ENCODE measurements around the gene PKDCC.
A peak's percentile ranks its signal among the peaks of the same experiment; 100 is the strongest.

The PKDCC gene

DNA sequence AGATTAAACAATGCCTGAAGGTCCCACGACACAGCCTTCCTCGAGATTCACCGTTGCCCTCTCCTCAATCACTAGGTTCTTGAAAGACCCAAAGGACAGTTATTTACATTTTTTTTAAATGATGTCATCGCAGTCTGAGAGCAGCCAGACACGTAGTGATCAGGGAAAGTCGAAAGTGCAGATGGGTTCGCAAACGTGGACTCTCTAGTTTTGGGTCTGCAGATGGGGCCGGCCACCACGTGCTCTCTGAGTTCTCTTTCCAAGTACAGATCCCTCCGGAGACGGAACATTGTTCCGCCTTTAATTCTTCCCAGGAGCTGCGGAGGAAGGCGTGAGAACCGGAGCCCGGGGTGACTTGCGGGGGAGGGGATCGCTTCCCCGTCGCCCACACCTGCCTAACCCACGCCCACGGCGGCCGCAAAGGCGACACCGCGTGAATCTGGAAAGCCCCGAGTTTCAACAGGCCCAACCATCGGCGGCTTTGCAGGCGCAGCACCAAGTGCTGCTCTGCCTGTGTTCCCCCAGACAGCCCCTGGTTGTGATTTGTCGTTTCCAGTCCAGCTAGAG is 54.3 kb downstream of the PKDCC start:
- H3K4me3 ChIP-seq (ENCODE audit: control insufficient read depth, low read depth, low read length) = peak overlapping the region; percentile 9

DNA sequence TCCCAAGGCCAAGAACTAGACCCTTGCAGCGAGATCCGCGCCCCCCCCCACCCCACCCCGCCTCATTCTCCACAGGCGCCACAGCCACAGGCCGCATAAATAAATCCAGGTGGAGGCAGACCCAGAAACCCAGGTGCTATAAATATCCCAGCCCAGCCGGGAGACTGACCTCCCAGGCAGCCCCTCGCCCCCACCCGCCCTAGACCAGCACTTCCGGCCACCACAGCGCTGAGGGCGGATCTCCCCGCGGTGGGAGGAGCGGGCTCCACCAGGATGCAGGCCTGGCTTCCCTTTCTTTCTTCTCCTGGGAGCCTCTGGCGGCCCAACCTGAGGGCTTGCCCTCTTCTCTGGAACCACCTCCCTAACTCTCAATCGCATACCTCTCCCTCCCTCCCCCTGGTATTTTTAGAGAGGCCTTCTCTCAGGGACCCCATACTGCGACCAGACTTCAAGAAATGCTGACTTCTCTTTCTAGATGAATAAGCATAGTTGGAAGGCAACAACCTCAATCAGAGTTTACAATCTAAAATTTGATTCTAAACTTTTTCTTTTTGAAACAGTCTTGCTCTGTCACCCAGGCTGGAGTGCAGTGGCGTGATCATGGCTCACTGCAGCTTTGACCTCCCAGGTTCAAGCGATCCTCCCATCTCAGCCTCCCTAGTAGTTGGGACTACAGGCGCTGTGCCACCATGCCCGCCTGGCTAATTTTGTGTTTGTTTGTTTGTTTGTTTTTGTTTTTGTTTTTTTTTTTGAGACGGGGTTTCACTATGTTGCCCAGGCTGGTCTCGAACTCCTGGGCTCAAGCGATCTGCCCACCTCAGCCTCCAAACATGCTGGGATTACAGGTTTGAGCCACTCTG is 55.0 kb downstream of the PKDCC start:
- TF ChIP-seq, protein P1, sequence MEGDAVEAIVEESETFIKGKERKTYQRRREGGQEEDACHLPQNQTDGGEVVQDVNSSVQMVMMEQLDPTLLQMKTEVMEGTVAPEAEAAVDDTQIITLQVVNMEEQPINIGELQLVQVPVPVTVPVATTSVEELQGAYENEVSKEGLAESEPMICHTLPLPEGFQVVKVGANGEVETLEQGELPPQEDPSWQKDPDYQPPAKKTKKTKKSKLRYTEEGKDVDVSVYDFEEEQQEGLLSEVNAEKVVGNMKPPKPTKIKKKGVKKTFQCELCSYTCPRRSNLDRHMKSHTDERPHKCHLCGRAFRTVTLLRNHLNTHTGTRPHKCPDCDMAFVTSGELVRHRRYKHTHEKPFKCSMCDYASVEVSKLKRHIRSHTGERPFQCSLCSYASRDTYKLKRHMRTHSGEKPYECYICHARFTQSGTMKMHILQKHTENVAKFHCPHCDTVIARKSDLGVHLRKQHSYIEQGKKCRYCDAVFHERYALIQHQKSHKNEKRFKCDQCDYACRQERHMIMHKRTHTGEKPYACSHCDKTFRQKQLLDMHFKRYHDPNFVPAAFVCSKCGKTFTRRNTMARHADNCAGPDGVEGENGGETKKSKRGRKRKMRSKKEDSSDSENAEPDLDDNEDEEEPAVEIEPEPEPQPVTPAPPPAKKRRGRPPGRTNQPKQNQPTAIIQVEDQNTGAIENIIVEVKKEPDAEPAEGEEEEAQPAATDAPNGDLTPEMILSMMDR (conservative IDR thresholded peaks at IDR 0.05; ENCODE audit: control insufficient read depth, insufficient read depth, low read depth, low read length) = no peak
- H3K4me3 ChIP-seq (ENCODE audit: control insufficient read depth, low read depth, low read length) = no peak overlapping the region
- no peak for DNase-seq (ENCODE audit: low read depth)

More for the DNA sequence above, 54.3 kb downstream of the PKDCC start:
- TF ChIP-seq, protein P1 (conservative IDR thresholded peaks at IDR 0.05; ENCODE audit: control insufficient read depth, insufficient read depth, low read depth, low read length) = no peak
- peak; percentile 83 for DNase-seq (ENCODE audit: low read depth)

DNA sequence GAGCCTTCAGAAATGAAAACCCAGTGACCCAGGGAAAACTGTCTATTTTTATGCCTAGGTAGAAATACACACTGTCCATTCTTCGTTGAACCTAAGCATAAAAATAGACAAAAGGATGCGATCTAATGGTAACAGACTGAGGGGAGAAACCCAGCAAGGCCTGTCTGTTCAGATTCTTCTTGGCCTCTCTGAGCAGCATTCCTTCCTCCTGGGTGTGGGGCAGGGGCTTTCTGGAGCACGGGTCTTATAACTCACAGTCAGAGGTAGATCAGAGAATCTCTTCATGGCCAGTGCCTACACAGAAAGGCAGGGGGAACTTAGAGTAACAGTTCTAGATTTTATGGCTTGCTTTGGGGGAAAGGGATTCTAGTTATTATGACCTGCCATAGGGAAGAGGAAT is 56.0 kb downstream of the PKDCC start:
- H3K4me3 ChIP-seq (ENCODE audit: control insufficient read depth, low read depth, low read length) = no peak overlapping the region
- TF ChIP-seq, protein P1 (conservative IDR thresholded peaks at IDR 0.05; ENCODE audit: control insufficient read depth, insufficient read depth, low read depth, low read length) = no peak
- DNase-seq (ENCODE audit: low read depth) = no peak

DNA sequence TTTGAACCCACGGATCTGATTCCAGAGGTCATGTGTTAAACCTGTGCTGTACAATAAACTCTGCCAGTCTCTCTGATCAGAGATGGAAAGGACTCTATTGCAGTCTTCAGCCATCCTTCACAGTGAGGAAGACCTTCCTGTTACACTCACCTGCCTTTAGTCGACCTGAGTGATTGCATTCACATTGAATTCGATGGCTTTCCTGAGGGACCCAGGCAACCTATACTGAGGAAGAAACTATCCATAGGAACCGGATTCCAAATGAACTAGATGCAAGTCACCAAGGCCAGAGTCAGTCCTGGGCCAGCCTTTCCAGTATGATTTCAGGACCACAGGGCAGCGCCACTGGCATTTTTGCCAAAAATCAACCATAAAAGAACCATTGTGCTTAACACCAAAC is 56.8 kb downstream of the PKDCC start:
- H3K4me3 ChIP-seq (ENCODE audit: control insufficient read depth, low read depth, low read length) = no peak overlapping the region
- DNase-seq (ENCODE audit: low read depth) = no peak
- TF ChIP-seq, protein P1 (conservative IDR thresholded peaks at IDR 0.05; ENCODE audit: control insufficient read depth, insufficient read depth, low read depth, low read length) = no peak

DNA sequence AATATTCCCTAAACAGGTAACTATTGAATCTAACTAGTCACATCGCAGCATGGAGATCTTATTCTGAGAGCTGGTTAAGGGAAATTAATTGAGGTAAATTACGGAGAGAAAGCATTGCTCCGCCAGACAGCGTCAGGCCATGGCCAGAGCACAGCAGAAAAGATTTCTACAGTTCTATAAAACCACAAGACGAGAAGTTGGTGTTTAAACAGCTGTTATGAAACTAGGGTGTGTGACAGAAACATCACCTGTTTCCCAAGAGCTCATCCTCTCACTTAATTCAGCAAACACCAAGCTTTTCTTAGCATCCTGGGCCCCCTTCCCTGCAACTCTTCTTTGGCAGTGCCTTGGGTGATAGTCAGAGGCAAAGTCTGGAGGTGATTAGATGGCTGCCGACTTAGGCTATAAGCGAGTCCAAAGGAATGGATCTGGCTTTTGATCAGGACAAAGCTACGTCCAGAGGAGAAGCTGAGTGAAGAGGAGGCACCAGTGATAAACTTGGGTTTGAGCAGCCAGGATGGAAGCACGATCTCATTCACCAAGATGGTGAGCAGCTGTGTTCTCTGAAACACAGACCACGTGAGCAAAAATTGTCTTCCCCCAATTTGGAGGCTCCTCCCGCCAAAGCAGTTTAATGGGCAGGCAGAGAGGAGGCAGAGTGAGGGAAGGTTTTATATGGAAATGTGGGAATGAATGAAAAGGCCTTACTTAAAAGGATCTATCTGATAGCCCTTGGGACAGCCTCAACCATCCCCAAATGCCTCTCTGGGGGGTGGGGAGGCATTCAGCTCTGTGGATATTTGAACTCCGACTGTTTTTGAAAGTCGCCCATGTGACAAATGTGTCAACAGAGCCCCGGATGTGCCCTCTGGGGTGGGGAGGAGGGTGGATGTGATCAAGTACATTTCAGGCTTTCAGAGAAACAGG is 57.8 kb downstream of the PKDCC start:
- H3K4me3 ChIP-seq (ENCODE audit: control insufficient read depth, low read depth, low read length) = no peak overlapping the region
- TF ChIP-seq, protein P1 (conservative IDR thresholded peaks at IDR 0.05; ENCODE audit: control insufficient read depth, insufficient read depth, low read depth, low read length) = no peak
- DNase-seq (ENCODE audit: low read depth) = no peak

DNA sequence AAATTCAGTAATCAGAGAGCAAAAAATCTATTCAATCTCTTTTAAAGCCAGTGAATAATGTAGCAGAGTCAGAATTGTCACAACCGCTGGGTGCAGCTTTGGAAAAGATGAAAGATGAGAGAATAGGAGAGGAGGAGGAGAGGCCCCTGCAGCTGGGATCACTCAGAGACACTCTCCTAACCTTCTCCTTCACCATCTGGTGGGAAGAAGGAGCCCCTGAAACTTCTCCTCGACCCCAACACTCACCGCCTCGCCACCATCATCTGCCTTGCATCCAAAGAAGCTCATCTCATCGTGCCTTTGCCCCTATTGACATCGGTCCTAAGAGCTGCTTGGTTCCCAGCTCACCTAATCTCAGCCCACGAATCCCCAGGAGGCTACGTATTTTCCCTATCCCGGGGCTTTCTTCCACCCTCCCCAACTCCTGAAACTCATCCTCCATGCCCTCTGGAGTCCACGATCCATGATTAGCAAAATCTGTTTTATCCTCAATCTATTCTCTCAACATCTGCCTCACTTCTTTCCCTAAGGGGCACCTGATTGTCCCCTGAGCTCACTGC is 58.5 kb downstream of the PKDCC start:
- DNase-seq (ENCODE audit: low read depth) = no peak
- no peak overlapping the region for H3K4me3 ChIP-seq (ENCODE audit: control insufficient read depth, low read depth, low read length)
- TF ChIP-seq, protein P1 (conservative IDR thresholded peaks at IDR 0.05; ENCODE audit: control insufficient read depth, insufficient read depth, low read depth, low read length) = no peak

Measured in fibroblast of mammary gland (primary cell).